Natural killer cell (primary cell): Measurements from ENCODE around the gene FOXK1. TPM values are rescaled to one million over a fixed set of nuclear protein-coding genes. Genes with fewer than 3 reads are reported as not detected.

Source experiments
- ATAC-seq, 3 donors: fragments of 150-1000 bp in 2 of 3; fragments of 200-7000 bp in 1 of 3; cut with Tn5 transposase; 1 replicate in 1 of 3; 2 replicates in 2 of 3; pipeline ENCODE4 v1.10.0; 2021; ENCODE audit warnings: mild to moderate bottlenecking in 2 of 3, moderate library complexity in 2 of 3
- DNase-seq, 2 donors: peaks; one replicate each; pipeline versions ENCODE4 v3.0.0 to v3.0.0-alpha.2; 2013 to 2021; ENCODE audit warnings: mixed read lengths in 1 of 2
- H3K27ac ChIP-seq: one replicate; pipeline ENCODE4 v1.5.1; 2013; ENCODE audit warnings: mild to moderate bottlenecking, low read length
- H3K27me3 ChIP-seq: one replicate; pipeline ENCODE4 v1.6.1; 2013; ENCODE audit warnings: low read length; ENCODE audit not compliant: control insufficient read depth, insufficient read depth
- H3K36me3 ChIP-seq: one replicate; pipeline ENCODE4 v1.6.1; 2013; ENCODE audit warnings: low read length; ENCODE audit not compliant: control insufficient read depth, insufficient read depth
- H3K4me1 ChIP-seq: one replicate; pipeline ENCODE4 v1.6.1; 2013; ENCODE audit warnings: low read length; ENCODE audit not compliant: control insufficient read depth, insufficient read depth
- H3K4me3 ChIP-seq: one replicate; pipeline ENCODE4 v1.5.1; 2013; ENCODE audit warnings: low read length
- H3K9me3 ChIP-seq: one replicate; pipeline ENCODE4 v1.6.1; 2013; ENCODE audit warnings: low read length; ENCODE audit not compliant: control insufficient read depth, insufficient read depth
- H3K27ac Mint-ChIP-seq, 2 donors: one replicate each; pipeline ENCODE4 v1.8.0; 2022; ENCODE audit warnings: mild to moderate bottlenecking in 2 of 2, mixed read lengths in 2 of 2, moderate library complexity in 1 of 2
- H3K27me3 Mint-ChIP-seq, 2 donors: one replicate each; pipeline ENCODE4 v1.8.0; 2022; ENCODE audit warnings: low read depth in 2 of 2, mixed read lengths in 2 of 2
- H3K36me3 Mint-ChIP-seq: one replicate; pipeline ENCODE4 v1.8.0; 2022; ENCODE audit warnings: mixed read lengths
- H3K4me1 Mint-ChIP-seq, 2 donors: one replicate each; pipeline ENCODE4 v1.8.0; 2022; ENCODE audit warnings: mixed read lengths in 2 of 2
- H3K4me3 Mint-ChIP-seq: one replicate; pipeline ENCODE4 v1.8.0; 2022; ENCODE audit warnings: mild to moderate bottlenecking, moderate library complexity, mixed read lengths
- H3K9me3 Mint-ChIP-seq, 2 donors: one replicate each; pipeline ENCODE4 v1.8.0; 2022; ENCODE audit warnings: mixed read lengths in 2 of 2
- CTCF ChIP-seq: fragments of 200-600 bp; IDR thresholded peaks from one replicate; pipeline ENCODE4 v1.8.0; 2022; ENCODE audit warnings: antibody characterized with exemption
- WGBS: methylation state at CpG from one replicate; pipeline ENCODE4 v1.1.7; 2013; ENCODE audit warnings: missing lambda C conversion rate; ENCODE audit not compliant: insufficient coverage; 5-methylcytosine and 5-hydroxymethylcytosine counted together
- intact Hi-C: fragments of 100-400 bp; cut with micrococcal nuclease; formaldehyde crosslinking; loops from one replicate; pipeline ENCODE4 v1.14.2; 2022
- total RNA-seq, 4 donors: library from RNA; stranded (reverse); fragments of 120-200 nt in 1 of 4; gene quantifications; one replicate each; pipeline versions ENCODE4 v1.2.3 to v1.2.4, GENCODE V29; 2013 to 2022

FOXK1 gene
- total RNA-seq, 3 donors from 2014 or later (not counting 1 experiment from before 2014, with no cell fraction given), result 51.6 to 59.7 (median 55.3) TPM

- intact Hi-C loops, result no loop called here
Measured at GRCh38 chr7:4657640-4658417, 24.3 kb upstream of the FOXK1 start.

GRCh38 chr7:4659551-4660286 is 22.4 kb upstream of the FOXK1 start:
- ATAC-seq, result no peak
- no peak overlapping the region for H3K27ac ChIP-seq
- intact Hi-C loops, result no loop called here
- peaks cover 8% of the 10 kb centered on the region for H3K36me3 Mint-ChIP-seq
- no peak overlapping the region for H3K27ac Mint-ChIP-seq
- H3K36me3 ChIP-seq, result no peaks in the 10 kb centered on the region
- 87% methylated on average over 2 of the region's 2 CpGs for WGBS
- peaks cover 7% of the 10 kb centered on the region for H3K9me3 ChIP-seq
- no peaks in the 10 kb centered on the region for H3K4me1 ChIP-seq
- peaks cover 3% of the 10 kb centered on the region for H3K27me3 ChIP-seq
- no peak overlapping the region for H3K4me3 Mint-ChIP-seq
- no peak for DNase-seq
- H3K4me1 Mint-ChIP-seq, result peaks cover 0 to 6% of the 10 kb centered on the region in 2 donors
- peaks cover 5 to 6% of the 10 kb centered on the region in 2 donors for H3K9me3 Mint-ChIP-seq
- no peak overlapping the region for H3K4me3 ChIP-seq
- peaks cover 0 to 9% of the 10 kb centered on the region in 2 donors for H3K27me3 Mint-ChIP-seq
- TF ChIP-seq CTCF, result no peak

More at GRCh38 chr7:4657640-4658417, 24.3 kb upstream of the FOXK1 start:
- no peak overlapping the region for H3K27ac Mint-ChIP-seq
- H3K36me3 ChIP-seq, result no peaks in the 10 kb centered on the region
- no peak overlapping the region for H3K27ac ChIP-seq
- H3K27me3 Mint-ChIP-seq, result peaks cover 0 to 9% of the 10 kb centered on the region in 2 donors
- no peak overlapping the region for H3K4me3 Mint-ChIP-seq
- H3K4me1 ChIP-seq, result no peaks in the 10 kb centered on the region
- no peak for ATAC-seq
- peaks cover 5 to 6% of the 10 kb centered on the region in 2 donors for H3K9me3 Mint-ChIP-seq
- no peak for DNase-seq
- peaks cover 3% of the 10 kb centered on the region for H3K27me3 ChIP-seq
- peaks cover 0 to 6% of the 10 kb centered on the region in 2 donors for H3K4me1 Mint-ChIP-seq
- TF ChIP-seq CTCF, result no peak
- peaks cover 8% of the 10 kb centered on the region for H3K36me3 Mint-ChIP-seq
- 100% methylated on average over 2 of the region's 4 CpGs for WGBS
- no peak overlapping the region for H3K4me3 ChIP-seq
- peaks cover 7% of the 10 kb centered on the region for H3K9me3 ChIP-seq

GRCh38 chr7:4661871-4662270 is 20.2 kb upstream of the FOXK1 start:
- peaks cover 0 to 6% of the 10 kb centered on the region in 2 donors for H3K4me1 Mint-ChIP-seq
- no peak overlapping the region for H3K4me3 ChIP-seq
- no peak for TF ChIP-seq CTCF
- intact Hi-C loops, result no loop called here
- peaks cover 7% of the 10 kb centered on the region for H3K9me3 ChIP-seq
- no peaks in the 10 kb centered on the region for H3K4me1 ChIP-seq
- no peaks in the 10 kb centered on the region for H3K27me3 ChIP-seq
- no peak for ATAC-seq
- peaks cover 8% of the 10 kb centered on the region for H3K36me3 Mint-ChIP-seq
- H3K27ac ChIP-seq, result no peak overlapping the region
- no peaks in the 10 kb centered on the region for H3K36me3 ChIP-seq
- WGBS, result 86% methylated on average over 6 of the region's 8 CpGs
- H3K9me3 Mint-ChIP-seq, result peaks cover 4 to 5% of the 10 kb centered on the region in 2 donors
- H3K27me3 Mint-ChIP-seq, result no peaks in the 10 kb centered on the region
- no peak overlapping the region for H3K4me3 Mint-ChIP-seq
- DNase-seq, result no peak
- H3K27ac Mint-ChIP-seq, result no peak overlapping the region
